Anterior cingulate cortex (tissue), 58 donors: Measurements from ENCODE around the gene ADAM22.

Experiments
- DNase-seq, 58 donors: peaks; one replicate each; lab custom pipeline; 2025; lab: John Stamatoyannopoulos, UW

ADAM22 gene

GRCh38 chr7:88206254-88206653 lies 272.2 kb downstream of the ADAM22 start:
- DNase-seq = no peak

GRCh38 chr7:88208521-88208920 lies 274.5 kb downstream of the ADAM22 start:
- DNase-seq = no peak

GRCh38 chr7:88212918-88213317 lies 278.9 kb downstream of the ADAM22 start:
- no peak for DNase-seq

GRCh38 chr7:88214456-88214855 lies 280.4 kb downstream of the ADAM22 start:
- no peak for DNase-seq

GRCh38 chr7:88215295-88215694 lies 281.2 kb downstream of the ADAM22 start:
- no peak for DNase-seq

GRCh38 chr7:88216276-88216675 lies 282.2 kb downstream of the ADAM22 start:
- no peak for DNase-seq

- DNase-seq = no peak
Measured at GRCh38 chr7:88217675-88218428, 283.8 kb downstream of the ADAM22 start.

GRCh38 chr7:88218429-88218745 lies 284.3 kb downstream of the ADAM22 start:
- no peak for DNase-seq

GRCh38 chr7:88218836-88219605 lies 285.0 kb downstream of the ADAM22 start:
- peak in 43 of 58 donors; percentile 5 to 69 (median 30) for DNase-seq

- DNase-seq = peak; percentile 40 to 93 (median 80)
Measured at GRCh38 chr7:88219781-88220747, 286.0 kb downstream of the ADAM22 start, which contains the start of gene SRI. Gene SRI (minus strand): TSS chr7:88220038. CDS start chr7:88220026, 12 bp downstream.

GRCh38 chr7:88223265-88223664 lies 289.2 kb downstream of the ADAM22 start:
- DNase-seq = no peak

GRCh38 chr7:88224601-88225275 lies 290.7 kb downstream of the ADAM22 start:
- no peak for DNase-seq

- no peak for DNase-seq
Measured at GRCh38 chr7:88226201-88226600, 292.1 kb downstream of the ADAM22 start.

- no peak for DNase-seq
Measured at GRCh38 chr7:88226886-88227516, 292.9 kb downstream of the ADAM22 start.

GRCh38 chr7:88229302-88229995 lies 295.4 kb downstream of the ADAM22 start:
- no peak for DNase-seq

GRCh38 chr7:88230646-88231045 lies 296.6 kb downstream of the ADAM22 start:
- DNase-seq = no peak

- DNase-seq = no peak
Measured at GRCh38 chr7:88233828-88234227, 299.8 kb downstream of the ADAM22 start.

- DNase-seq = no peak
Measured at GRCh38 chr7:88239852-88240251, 305.8 kb downstream of the ADAM22 start.

- DNase-seq = peak in 15 of 58 donors; percentile 0 to 39 (median 3)
Measured at GRCh38 chr7:88243345-88243909, 309.4 kb downstream of the ADAM22 start.
